Stimulated activated naive CD8-positive, alpha-beta T cell treated with anti-CD3 and anti-CD28 coated beads, Interleukin-15, amount 100 ng/mL, for 72 hours (primary cell): Measurements from ENCODE around the gene ACSS1.

Source experiments
- ATAC-seq: fragments of 150-1000 bp; cut with Tn5 transposase; 2 replicates; pipeline ENCODE4 v1.10.0; 2021; ENCODE audit warnings: mild to moderate bottlenecking, moderate library complexity
- DNase-seq, 2 donors: peaks; one replicate each; pipeline ENCODE4 v3.0.0; 2021 to 2022
- H3K27ac Mint-ChIP-seq, 2 donors: one replicate each; pipeline ENCODE4 v1.8.0; 2022; ENCODE audit warnings: mild to moderate bottlenecking in 2 of 2, mixed read lengths in 2 of 2, moderate library complexity in 2 of 2
- H3K27me3 Mint-ChIP-seq: one replicate; pipeline ENCODE4 v1.8.0; 2022; ENCODE audit warnings: mixed read lengths
- H3K4me1 Mint-ChIP-seq: one replicate; pipeline ENCODE4 v1.8.0; 2022; ENCODE audit warnings: mild to moderate bottlenecking, mixed read lengths
- H3K4me3 Mint-ChIP-seq, 2 donors: one replicate each; pipeline ENCODE4 v1.8.0; 2022; ENCODE audit warnings: mild to moderate bottlenecking in 2 of 2, mixed read lengths in 2 of 2, moderate library complexity in 1 of 2
- H3K9me3 Mint-ChIP-seq, 2 donors: one replicate each; pipeline ENCODE4 v1.8.0; 2022; ENCODE audit warnings: mixed read lengths in 2 of 2

ACSS1 gene

DNA sequence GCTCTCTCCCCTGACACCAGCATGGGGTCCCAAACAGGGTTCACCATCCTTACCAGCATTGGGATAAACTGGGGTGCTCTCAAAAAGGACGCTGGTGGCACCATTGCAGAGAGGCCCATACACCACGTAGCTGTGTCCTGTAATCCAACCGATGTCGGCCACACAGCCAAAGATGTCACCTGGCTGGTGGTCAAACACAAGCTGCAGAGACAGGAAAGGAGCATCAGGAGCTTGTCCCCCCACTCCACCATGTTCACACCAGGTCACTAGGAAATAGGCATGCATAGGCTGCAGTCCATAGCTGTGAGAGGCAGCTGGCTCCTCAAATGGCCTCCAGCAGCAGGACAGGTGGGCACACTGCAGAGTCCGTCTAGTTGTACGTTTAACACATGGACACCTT lies 36.6 kb downstream of the ACSS1 start:
- Mint-ChIP-seq H3K4me1 (peaks cover 10% of the 10 kb centered on the region), H3K27ac (no peak overlapping the region), H3K27me3 (no peaks in the 10 kb centered on the region), H3K9me3 (no peaks in the 10 kb centered on the region), H3K4me3 (no peak overlapping the region)
- ATAC-seq (no peak), DNase-seq (no peak)

GRCh38 chr20:25020901-25021301 lies 37.0 kb downstream of the ACSS1 start:
- Mint-ChIP-seq H3K27ac (peak overlapping the region in 1 of 2 donors; percentile 86), H3K9me3 (no peaks in the 10 kb centered on the region), H3K4me1 (peaks cover 10% of the 10 kb centered on the region), H3K4me3 (no peak overlapping the region), H3K27me3 (no peaks in the 10 kb centered on the region)
- DNase-seq (no peak), ATAC-seq (no peak)

DNA sequence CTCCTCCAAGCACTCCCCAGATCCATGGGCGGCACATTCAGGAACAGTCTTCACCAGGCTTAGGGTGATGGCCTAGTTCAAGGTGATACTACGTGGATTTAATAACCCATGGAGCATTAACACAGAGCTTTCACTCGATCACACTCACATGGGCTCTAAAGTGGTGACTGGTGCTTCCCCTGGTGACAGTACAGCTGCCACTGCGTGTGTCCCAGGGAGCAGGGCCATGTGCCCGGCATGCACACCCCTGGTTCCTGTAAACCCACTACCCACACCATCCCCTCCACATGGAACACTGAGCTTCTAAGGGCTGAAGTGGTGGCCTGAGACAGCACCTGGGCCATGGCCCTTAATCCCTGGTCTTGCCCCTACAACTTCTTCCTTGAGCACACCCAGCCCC lies 37.6 kb downstream of the ACSS1 start:
- no peaks in the 10 kb centered on the region for H3K9me3 Mint-ChIP-seq
- H3K27ac Mint-ChIP-seq = peak overlapping the region in 1 of 2 donors; percentile 86
- ATAC-seq (no peak), DNase-seq (no peak)
- H3K4me3 Mint-ChIP-seq = no peak overlapping the region
- H3K4me1 Mint-ChIP-seq = peaks cover 10% of the 10 kb centered on the region
- H3K27me3 Mint-ChIP-seq = no peaks in the 10 kb centered on the region

DNA sequence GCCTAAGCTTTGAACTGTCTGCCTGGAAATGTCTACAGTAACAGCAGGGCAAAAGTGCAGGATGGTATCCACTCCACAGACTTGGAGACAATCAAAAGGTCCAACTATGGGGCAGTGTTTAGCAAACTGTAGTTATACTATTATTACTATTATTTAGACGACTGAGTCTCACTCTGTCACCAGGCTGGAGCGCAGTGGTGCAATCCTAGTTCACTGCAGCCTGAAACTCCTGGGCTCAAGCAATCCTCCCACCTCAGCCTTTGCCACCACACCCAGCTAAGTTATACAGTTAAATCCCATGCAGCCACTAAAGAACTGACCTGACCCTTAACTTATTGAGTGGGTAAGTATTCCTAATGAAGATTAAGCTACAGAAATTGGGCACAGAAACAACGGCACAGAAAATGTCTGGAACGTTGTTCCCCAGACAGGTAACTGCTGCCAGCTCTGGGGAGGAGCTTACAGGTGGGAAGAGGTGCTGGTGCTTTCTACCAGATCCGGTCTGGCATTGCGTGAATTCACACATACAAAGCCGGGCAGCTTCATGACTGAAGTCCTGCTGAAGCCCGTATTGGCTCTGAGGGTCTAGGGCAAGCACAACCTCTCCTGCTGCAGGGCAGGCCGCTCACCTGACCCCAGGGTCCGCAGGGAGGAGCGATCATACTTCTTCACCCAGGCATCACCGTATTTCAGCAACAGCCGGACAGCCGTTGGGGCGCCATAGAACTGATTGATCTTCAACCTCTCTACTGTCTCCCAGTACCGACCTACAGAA lies 38.4 kb downstream of the ACSS1 start:
- Mint-ChIP-seq H3K4me3 (no peak overlapping the region), H3K9me3 (no peaks in the 10 kb centered on the region), H3K4me1 (peaks cover 10% of the 10 kb centered on the region), H3K27ac (no peak overlapping the region), H3K27me3 (no peaks in the 10 kb centered on the region)
- DNase-seq (no peak), ATAC-seq (no peak)

DNA sequence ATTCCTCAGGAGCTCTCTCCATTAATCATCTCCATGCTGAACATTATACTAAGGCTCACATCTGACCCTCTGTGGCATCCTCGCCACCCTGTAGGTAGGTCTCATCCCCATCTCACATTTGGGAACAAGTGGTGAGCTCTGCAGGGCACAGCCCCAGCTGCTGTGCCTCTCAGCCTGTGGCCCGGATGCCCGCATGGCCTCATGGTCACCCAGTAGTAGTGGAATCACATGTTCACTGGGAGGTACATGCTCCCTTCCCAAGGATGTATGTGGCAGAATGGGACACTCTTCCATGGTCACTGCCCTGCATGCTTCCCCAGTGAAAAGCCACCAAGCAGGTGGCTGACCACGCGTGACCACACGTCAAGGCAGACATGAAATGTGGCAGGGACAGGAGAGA lies 39.1 kb downstream of the ACSS1 start:
- no peaks in the 10 kb centered on the region for H3K9me3 Mint-ChIP-seq
- peaks cover 7% of the 10 kb centered on the region for H3K4me1 Mint-ChIP-seq
- H3K27me3 Mint-ChIP-seq = no peaks in the 10 kb centered on the region
- DNase-seq = no peak
- no peak for ATAC-seq
- H3K27ac Mint-ChIP-seq = no peak overlapping the region
- H3K4me3 Mint-ChIP-seq = no peak overlapping the region

GRCh38 chr20:25018425-25018824 lies 39.5 kb downstream of the ACSS1 start:
- Mint-ChIP-seq H3K9me3 (no peaks in the 10 kb centered on the region), H3K4me3 (no peak overlapping the region), H3K27ac (peak overlapping the region in 1 of 2 donors; percentile 69), H3K27me3 (no peaks in the 10 kb centered on the region), H3K4me1 (peaks cover 3% of the 10 kb centered on the region)
- ATAC-seq (no peak), DNase-seq (no peak)

GRCh38 chr20:25017257-25017803 lies 40.6 kb downstream of the ACSS1 start:
- H3K27ac Mint-ChIP-seq = no peak overlapping the region

DNA sequence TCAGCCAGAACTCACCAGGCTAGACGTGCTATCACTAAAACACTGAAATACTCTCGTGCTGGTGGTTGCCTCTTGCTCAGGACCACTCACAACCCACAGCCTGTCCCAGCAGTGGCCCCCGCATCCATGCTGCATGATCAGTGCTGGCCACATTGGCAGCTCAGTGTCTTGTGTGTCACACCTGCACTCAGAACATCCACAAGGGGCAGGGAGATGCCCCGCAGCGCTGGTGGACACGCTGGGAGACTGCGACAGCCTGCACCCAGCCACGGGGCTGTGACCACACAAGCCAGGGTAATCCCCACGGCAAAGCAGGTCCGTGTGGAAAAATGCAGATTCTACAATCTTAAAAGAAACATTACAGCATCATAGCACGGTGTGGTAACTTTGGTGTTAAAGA lies 41.5 kb downstream of the ACSS1 start:
- no peak for ATAC-seq
- no peaks in the 10 kb centered on the region for H3K4me1 Mint-ChIP-seq
- H3K4me3 Mint-ChIP-seq = no peak overlapping the region
- no peaks in the 10 kb centered on the region for H3K9me3 Mint-ChIP-seq
- peak overlapping the region in 1 of 2 donors; percentile 27 for H3K27ac Mint-ChIP-seq
- no peak for DNase-seq
- H3K27me3 Mint-ChIP-seq = no peaks in the 10 kb centered on the region

More at GRCh38 chr20:25017257-25017803, 40.6 kb downstream of the ACSS1 start:
- ATAC-seq (no peak), DNase-seq (no peak)
- Mint-ChIP-seq H3K4me3 (no peak overlapping the region), H3K27me3 (no peaks in the 10 kb centered on the region), H3K4me1 (no peaks in the 10 kb centered on the region), H3K9me3 (no peaks in the 10 kb centered on the region)

DNA sequence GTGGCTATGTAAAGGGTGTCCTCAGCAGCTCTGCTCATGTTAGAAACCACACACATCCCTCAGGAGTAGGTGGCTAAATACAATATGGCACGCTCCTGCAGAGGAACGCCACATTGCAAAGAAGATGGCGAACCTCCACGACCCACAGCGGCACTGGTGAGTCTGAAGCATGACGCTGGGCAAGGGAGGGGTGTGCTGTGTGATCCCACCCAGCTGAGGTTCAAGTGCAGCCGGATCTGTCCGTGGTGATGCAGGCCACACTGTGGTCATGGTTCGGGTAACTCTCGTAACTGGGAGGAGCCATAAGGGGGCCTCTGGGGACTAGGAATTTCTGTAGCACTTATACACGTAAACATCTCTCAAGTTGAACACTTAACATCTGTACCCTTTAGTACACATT lies 42.0 kb downstream of the ACSS1 start:
- H3K9me3 Mint-ChIP-seq = no peaks in the 10 kb centered on the region
- no peaks in the 10 kb centered on the region for H3K4me1 Mint-ChIP-seq
- H3K27ac Mint-ChIP-seq = no peak overlapping the region
- ATAC-seq (no peak), DNase-seq (no peak)
- no peaks in the 10 kb centered on the region for H3K27me3 Mint-ChIP-seq
- H3K4me3 Mint-ChIP-seq = no peak overlapping the region

- no peaks in the 10 kb centered on the region for H3K27me3 Mint-ChIP-seq
- no peaks in the 10 kb centered on the region for H3K4me1 Mint-ChIP-seq
- DNase-seq (no peak), ATAC-seq (no peak)
- no peak overlapping the region for H3K27ac Mint-ChIP-seq
- H3K9me3 Mint-ChIP-seq = no peaks in the 10 kb centered on the region
- no peak overlapping the region for H3K4me3 Mint-ChIP-seq
Measured at GRCh38 chr20:25014816-25015215, 43.1 kb downstream of the ACSS1 start.

- H3K4me1 Mint-ChIP-seq = no peaks in the 10 kb centered on the region
- H3K9me3 Mint-ChIP-seq = no peaks in the 10 kb centered on the region
- no peaks in the 10 kb centered on the region for H3K27me3 Mint-ChIP-seq
- DNase-seq = no peak
- H3K4me3 Mint-ChIP-seq = no peak overlapping the region
- no peak for ATAC-seq
- H3K27ac Mint-ChIP-seq = no peak overlapping the region
Measured at GRCh38 chr20:25013478-25014380, 44.2 kb downstream of the ACSS1 start.

DNA sequence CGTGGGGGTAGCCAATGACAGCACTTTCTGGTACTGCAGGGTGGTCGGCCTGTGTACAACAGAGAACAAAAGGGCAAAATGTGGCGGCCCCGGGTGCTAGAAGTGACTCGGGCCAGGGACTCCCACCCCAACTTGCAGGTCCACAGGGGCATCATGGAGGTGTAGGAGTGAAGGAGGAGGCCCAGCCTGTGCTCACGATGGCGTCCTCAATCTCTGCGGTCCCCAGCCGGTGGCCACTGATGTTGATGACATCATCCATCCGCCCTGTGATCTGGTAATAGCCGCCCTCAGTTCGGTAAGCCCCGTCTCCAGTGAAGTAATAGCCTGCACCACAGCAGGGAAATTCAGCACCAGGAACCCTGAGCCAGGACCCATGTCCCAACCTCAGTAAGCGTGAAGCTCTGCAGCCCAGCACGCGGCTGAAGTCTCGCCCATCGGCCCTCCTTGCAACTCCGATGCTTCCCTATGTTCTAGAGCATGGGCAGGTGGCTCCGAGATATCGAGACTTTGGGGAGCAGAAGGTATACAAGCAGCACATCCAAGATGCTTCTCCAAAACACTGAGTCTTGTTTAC lies 45.2 kb downstream of the ACSS1 start:
- no peaks in the 10 kb centered on the region for H3K27me3 Mint-ChIP-seq
- no peak for ATAC-seq
- DNase-seq = no peak
- H3K4me1 Mint-ChIP-seq = no peaks in the 10 kb centered on the region
- H3K9me3 Mint-ChIP-seq = no peaks in the 10 kb centered on the region
- no peak overlapping the region for H3K4me3 Mint-ChIP-seq
- H3K27ac Mint-ChIP-seq = peak overlapping the region in 1 of 2 donors; percentile 65

DNA sequence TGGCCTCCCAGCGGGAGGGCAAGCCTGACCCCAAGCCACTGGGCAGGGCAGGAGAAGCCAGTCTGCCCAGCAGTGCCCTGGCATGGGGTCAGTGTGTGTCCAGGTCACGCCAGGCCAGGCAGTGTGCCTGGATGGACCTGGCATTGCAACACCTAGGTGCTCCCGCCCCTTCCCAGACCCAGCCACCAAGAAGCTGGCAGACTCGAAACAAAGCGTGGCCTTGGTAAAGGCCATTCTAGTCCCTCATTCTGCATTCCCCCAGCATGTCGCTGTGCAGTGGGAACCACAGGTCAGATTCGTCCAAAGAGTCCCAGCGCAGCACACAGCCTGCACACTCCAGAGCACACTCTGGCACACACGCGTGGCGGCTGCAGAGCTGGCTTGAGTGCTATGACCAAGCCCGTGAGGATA lies 46.1 kb downstream of the ACSS1 start:
- no peaks in the 10 kb centered on the region for H3K27me3 Mint-ChIP-seq
- H3K4me1 Mint-ChIP-seq = no peaks in the 10 kb centered on the region
- H3K4me3 Mint-ChIP-seq = no peak overlapping the region
- no peaks in the 10 kb centered on the region for H3K9me3 Mint-ChIP-seq
- ATAC-seq (no peak), DNase-seq (no peak)
- no peak overlapping the region for H3K27ac Mint-ChIP-seq

DNA sequence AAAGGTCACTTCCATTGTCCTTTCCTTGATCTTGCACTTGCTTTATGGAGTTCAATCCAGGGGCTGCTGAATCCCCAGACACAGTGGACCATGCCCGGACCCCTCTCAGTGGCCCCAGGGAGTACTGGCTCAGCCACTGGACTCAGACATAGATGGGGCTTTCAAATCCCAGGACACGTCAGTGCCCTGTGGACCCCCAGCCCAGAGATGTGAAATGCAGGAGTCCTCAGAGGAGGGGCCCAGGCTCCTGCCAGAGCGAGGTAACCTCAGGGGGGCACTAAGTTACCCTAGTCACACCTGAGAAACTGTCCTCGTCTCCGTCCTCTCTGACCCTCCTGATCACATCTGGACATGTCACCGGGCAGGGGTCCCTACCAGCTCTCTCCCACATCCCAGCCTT lies 46.7 kb downstream of the ACSS1 start:
- no peak for DNase-seq
- no peak overlapping the region for H3K4me3 Mint-ChIP-seq
- no peak for ATAC-seq
- no peak overlapping the region for H3K27ac Mint-ChIP-seq
- no peaks in the 10 kb centered on the region for H3K4me1 Mint-ChIP-seq
- H3K9me3 Mint-ChIP-seq = no peaks in the 10 kb centered on the region
- no peaks in the 10 kb centered on the region for H3K27me3 Mint-ChIP-seq

DNA sequence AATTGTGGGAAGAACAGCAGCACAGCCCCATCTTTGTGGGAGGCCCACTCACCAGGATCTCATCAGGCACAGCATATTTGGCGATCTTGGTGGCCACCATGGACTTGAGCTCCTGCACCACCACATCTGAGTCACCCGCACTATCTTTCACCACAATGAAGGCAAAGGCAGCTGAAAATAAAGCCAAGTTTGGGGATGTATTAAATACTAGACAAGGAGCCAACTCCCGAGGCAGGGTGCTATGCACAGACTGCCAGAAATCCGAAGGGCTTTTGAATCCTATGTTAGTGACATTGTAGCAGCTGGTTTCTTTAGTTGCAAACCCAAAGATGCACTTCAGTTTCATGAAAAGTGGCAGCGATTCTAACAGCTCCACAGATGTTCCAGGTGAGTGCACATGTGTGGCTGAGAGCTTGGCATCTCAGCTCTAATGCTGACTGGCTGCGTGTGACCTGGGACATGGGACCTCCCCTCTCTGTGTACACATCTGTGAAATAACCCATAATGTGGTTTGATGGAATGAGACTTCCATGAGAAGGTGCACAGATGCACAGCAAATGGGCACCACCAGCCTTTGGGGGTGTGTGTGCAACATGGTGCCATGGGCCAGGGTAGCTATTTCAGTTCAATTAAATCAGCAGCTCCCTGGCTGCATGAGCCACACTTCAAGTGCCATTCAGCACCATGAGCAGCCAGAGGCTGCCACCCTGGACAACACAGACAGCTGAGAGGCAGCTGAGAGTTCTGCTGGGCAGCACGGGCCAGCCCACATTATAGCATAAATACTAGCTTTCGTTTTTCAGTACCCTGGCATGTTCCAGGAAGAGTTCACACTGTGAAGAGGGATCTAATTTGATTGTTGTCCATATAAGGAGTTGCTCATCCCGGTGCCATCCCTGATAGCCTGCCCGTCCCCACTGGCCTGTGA lies 48.5 kb downstream of the ACSS1 start:
- no peak overlapping the region for H3K27ac Mint-ChIP-seq
- H3K27me3 Mint-ChIP-seq = no peaks in the 10 kb centered on the region
- no peak overlapping the region for H3K4me3 Mint-ChIP-seq
- H3K9me3 Mint-ChIP-seq = no peaks in the 10 kb centered on the region
- H3K4me1 Mint-ChIP-seq = no peaks in the 10 kb centered on the region
- no peak for ATAC-seq
- no peak for DNase-seq
